ENCODE results near the gene ASAP2.

Gene ASAP2

GRCh38 chr2:9300829-9301453 lies 94.3 kb downstream of the ASAP2 start:
- DNase-seq, result no peak

DNA sequence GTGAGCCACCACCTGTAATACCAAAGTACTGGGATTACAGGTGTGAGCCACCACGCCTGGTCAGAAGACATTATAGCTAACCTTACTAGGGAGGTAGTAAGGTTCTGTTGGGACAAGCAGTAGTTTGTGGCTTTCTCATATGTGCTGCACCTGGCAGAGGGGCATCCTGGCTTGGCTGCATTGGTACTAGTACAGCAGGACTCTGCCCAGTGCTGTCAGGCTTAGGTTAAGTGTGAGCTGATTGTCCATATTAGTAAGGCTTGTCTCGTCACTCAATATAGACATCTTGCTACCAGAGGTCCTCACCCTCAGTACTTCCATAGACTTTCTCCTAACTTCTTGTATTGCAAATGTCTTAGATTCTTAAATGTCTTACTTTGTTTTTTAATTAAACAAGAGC lies 96.1 kb downstream of the ASAP2 start:
- DNase-seq, result no peak

DNA sequence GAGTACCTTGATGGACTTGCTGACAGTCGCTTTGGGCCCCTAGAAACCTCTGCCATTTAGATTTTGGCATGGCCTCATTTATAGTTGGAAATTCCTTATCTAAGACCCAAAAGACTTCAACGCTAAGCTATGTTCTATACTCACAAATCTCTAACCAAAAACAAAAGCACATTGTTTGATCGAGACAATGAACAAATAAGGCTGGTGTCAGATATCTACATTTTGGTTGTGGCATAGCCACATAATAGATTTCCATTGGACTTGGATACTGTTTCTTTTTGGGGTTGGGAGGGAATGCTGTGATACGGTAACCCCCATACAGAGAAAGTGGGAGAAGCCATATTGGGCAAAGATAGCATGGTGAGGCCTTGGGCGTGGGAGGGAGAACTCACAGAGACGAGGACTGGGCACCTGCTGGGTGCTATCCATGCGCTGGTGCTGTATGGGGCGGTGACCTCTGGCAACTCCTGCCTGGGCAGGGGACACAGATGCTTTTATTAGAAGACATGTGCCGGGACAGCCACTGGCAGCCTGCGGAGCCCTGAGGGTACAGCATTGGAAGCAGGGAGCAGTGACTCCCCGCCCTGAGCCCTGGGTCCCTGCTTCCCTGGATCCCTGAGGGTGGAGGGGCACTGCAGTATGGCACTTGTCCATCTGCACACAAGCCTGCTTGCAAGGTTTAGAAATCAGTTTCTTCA lies 97.1 kb downstream of the ASAP2 start:
- no peak for DNase-seq

DNA sequence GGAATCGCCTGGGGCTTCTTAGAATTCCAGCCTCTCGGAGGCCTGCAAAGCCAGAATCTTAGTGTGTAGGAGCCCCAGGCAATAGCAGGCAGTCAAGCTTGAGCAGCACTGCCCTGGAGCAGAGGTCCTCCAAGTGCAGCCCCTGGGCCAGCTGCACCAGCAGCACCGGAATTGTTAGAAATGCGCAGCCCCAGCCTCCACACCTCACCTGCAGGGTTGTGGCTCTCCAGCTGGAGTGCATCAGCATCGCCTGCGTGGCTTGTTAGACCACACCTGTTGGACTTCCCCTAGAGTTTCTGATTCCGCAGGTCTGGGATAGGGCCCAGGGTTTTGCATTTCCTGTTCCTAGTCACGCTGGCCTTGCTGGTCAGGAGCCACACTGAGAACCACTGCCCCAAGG lies 100.3 kb downstream of the ASAP2 start:
- no peak for DNase-seq

DNA sequence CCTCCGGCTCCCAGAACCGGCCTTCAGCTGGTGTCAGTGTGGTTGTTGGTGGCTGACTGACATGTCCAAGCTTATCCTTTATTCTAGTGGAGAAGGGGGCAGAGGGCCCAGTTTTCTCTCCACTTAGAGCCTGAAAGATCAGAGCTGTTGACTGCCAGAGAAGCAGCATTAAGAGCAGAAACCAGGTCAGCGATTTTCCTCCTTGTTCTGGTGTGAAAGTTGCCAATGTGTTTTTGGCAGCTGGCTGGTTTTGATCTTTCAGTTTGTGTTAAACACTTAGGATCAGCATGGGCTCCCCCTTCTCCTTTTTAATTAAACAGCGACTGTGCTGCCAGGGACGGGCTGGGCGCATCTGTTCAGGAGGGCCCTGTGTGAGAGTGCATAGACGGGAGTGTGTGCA lies 100.9 kb downstream of the ASAP2 start:
- DNase-seq, result no peak

DNA sequence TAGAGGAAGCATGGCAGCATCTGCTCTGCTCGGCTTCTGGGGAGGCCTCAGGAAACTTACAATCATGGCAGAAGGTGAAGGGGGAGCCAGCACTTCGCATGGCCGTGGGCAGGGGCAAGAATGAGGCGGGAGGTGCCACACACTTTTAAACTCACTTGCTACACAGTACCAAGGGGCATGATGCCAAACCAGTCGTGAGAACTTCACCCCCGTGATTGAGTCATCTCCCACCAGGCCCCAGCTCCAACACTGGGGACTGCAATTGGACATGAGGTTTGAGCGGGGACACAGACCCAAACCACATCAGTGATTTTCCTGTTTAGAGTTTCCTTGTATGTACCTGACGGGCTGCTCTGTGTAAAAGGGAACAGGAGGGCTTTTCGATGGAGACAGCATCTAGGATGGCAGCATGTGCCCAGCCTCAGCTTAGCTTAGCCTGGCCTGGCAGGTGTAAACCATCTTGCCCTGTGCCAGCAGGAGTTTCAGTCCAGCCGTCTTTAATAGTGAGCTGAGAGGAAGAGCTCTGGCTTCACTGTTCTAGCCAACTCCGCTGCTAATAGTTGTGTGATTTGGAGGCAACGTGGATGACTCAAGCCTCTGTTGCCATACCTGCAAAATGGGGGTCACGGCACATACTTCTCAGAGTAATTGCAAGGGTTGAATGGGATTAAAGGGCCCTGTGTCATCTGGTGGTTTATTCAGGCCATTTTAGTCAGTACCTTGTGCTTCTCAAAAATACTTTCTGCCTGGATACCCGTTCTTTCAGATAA lies 101.8 kb downstream of the ASAP2 start:
- DNase-seq, result no peak

DNA sequence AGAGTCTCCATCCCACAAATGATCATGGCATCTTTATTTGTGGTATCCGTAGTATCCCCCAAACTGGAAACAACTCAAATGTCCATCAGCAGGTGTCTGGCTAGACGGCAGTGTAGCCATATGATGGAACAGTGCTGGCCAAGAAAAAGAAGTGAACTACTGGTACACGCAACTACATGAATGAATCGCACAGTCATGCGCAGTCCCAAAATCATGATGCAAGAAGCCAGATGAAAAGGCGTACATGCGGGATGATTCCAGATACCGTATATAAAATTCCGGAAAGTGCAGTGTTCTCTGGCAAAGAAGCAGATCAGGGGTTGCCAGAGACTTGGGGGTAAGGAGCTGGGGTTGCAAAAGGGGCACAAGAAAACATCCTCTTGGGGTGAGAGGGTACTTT lies 102.5 kb downstream of the ASAP2 start:
- no peak for DNase-seq

DNA sequence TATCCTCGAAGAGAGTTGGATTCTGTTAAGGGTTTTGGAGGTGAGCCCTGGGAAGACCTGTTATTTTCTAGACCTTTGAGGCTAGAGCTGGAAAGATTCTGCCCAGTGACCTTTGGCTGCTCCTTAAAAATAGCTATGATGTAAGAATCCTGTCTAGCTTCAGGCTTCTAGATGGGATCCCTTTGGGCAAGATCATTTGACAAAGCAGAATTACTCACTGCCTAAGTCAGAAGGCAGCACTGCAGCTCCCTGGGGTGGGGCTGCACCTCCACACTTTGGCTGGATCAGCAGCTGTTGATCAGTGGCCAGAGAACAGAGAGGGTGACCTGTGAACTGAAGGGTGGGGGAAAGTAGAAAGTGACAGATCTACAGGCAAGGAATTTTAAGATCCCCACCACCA lies 103.8 kb downstream of the ASAP2 start:
- no peak for DNase-seq

GRCh38 chr2:9310798-9311197 lies 104.2 kb downstream of the ASAP2 start:
- DNase-seq, result no peak

- DNase-seq, result no peak
Observed at GRCh38 chr2:9311488-9311887, 104.9 kb downstream of the ASAP2 start.

DNA sequence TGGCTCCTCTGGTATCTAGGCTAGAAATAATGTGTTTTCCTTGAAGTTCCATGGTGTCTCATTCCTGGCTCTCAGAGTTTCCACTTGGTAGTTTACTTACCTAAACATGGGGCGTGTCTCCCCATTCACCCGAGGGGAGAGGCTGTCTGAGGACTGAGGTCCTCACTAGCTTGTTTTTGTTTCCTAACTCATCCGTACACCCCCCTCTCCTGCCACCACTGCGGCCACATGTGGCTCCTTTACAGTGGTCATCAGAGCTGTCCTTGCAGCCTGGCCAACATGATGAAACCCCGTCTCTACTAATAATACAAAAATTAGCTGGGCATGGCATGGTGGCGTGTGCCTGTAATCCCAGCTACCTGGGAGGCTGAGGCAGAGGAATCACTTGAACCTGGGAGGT lies 106.0 kb downstream of the ASAP2 start:
- DNase-seq, result no peak

DNA sequence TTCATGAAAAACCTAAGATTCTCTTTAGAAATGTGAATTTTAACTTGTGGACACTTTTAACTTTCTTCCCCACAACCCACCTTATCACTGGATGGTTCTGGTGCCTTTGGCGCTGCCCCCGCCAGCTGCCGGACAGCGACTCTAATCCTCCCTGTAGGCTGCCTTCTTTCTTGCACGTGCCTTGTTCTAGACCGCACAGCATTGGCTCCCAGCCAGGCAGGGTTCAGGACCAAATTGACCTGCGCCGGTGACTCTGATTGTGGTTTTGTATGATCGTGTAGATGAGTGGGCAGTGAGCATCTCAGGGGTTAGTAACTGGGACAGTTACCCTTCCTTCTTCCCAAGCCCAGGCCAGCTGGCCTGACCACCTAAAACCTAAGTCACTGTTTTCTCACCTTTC lies 106.8 kb downstream of the ASAP2 start:
- DNase-seq, result no peak

DNA sequence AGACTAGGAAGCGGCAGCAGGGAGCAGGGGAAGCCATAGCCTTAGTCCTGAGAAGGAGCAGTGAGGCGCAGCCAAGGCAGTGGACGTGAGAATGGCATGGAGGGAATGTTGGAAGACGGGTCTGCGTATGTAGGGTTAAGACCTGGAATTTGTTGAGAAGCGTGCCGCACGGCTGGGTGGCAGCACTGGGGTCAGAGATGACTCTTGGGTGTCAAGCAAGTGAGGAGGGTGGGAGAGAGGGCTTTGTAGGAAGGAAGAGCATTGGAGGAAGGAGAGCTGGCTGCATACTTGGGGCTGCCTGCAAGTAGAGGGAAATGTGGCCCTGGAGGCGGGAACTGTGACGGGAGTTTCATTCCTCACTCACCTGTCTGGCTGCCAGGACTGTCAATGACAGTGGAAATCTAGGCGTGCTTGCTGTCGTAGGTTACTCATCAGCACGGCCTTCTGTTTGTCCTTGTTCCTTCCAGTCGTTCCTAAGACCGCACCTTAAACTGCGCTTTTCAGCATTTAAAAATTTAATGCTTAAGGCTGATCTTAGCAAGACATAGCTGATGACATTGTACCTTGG lies 108.8 kb downstream of the ASAP2 start:
- no peak for DNase-seq

DNA sequence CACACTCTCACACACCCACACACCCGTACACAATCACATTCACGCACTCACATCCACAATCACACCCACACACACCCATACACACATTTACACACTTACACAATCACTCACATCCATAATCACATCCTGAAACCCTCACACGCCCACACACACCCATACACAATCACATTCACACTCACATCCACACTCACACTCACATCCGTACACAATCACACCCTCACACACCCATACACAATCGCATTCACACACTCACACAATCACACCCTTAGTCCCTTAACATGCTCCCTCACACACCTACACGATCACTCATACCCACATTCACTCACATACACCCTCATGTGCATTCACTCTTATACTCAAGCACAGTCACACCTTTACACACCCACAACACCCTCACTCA lies 110.9 kb downstream of the ASAP2 start:
- no peak for DNase-seq

GRCh38 chr2:9318461-9319337 lies 112.1 kb downstream of the ASAP2 start:
- no peak for DNase-seq

DNA sequence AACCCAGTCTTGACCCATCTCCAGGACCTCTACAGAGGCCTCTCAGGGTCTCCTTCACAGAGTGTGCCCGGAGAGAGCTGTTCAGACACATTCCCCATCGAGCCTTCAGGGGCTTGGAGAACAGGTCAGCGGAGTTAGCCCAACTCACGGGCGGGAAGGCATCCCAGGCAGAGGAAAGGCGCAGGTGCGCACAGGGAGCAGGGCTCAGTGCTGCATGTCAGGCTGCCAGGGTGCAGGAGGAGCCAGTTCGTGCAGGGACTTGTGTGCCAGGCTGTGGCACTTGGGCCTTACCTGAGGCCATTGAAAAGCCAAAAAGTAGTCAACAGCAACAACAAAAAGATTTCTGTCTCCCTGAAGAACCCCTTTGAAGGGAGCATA lies 112.7 kb downstream of the ASAP2 start:
- no peak for DNase-seq

- no peak for DNase-seq
Observed at GRCh38 chr2:9322576-9322975, 116.0 kb downstream of the ASAP2 start.

- DNase-seq, result no peak
Observed at GRCh38 chr2:9325428-9325827, 118.8 kb downstream of the ASAP2 start.

GRCh38 chr2:9326975-9327374 lies 120.4 kb downstream of the ASAP2 start:
- DNase-seq, result no peak

GRCh38 chr2:9327873-9328352 lies 121.3 kb downstream of the ASAP2 start:
- no peak for DNase-seq

GRCh38 chr2:9328931-9329330 lies 122.3 kb downstream of the ASAP2 start:
- DNase-seq, result no peak

- DNase-seq, result no peak
Observed at GRCh38 chr2:9329497-9329896, 122.9 kb downstream of the ASAP2 start.

All from activated CD8-positive, alpha-beta memory T cell treated with anti-CD3 and anti-CD28 coated beads, Interleukin-2, amount 50 U/mL, for 48 hours (primary cell).